GM19193 (cell line): ENCODE data around the gene CD180.

Experiments used
- POLR2A ChIP-seq: IDR thresholded peaks from 4 replicates; pipeline ENCODE4 v1.6.1; 2011; ENCODE audit not compliant: insufficient read depth, insufficient read length; ENCODE audit errors: extremely low read depth

The CD180 gene

GRCh38 chr5:67143549-67143948 is 53.0 kb downstream of the CD180 start:
- TF ChIP-seq POLR2A: no peak

GRCh38 chr5:67142816-67143215 is 53.8 kb downstream of the CD180 start:
- no peak for TF ChIP-seq POLR2A

- TF ChIP-seq POLR2A: no peak
These were observed 55.0 kb downstream of the CD180 start for GRCh38 chr5:67141644-67142043.

GRCh38 chr5:67140413-67140812 is 56.2 kb downstream of the CD180 start:
- TF ChIP-seq POLR2A: no peak

GRCh38 chr5:67139030-67139429 is 57.6 kb downstream of the CD180 start:
- no peak for TF ChIP-seq POLR2A

- TF ChIP-seq POLR2A: no peak
These were observed 61.1 kb downstream of the CD180 start for GRCh38 chr5:67135381-67135984.

- no peak for TF ChIP-seq POLR2A
These were observed 62.8 kb downstream of the CD180 start for GRCh38 chr5:67133776-67134175.

GRCh38 chr5:67133217-67133616 is 63.4 kb downstream of the CD180 start:
- no peak for TF ChIP-seq POLR2A

- no peak for TF ChIP-seq POLR2A
These were observed 66.8 kb downstream of the CD180 start for GRCh38 chr5:67129768-67130167.
